Natural killer cell (primary cell): Measurements from ENCODE around the gene EP400. TPM values are rescaled to one million over a fixed set of nuclear protein-coding genes. Genes with fewer than 3 reads are reported as not detected.
A peak's percentile ranks its signal among the peaks of the same experiment; 100 is the strongest.
"Not testable (repeated sequence)": the region's sequence is repeated elsewhere in the genome, so short reads cannot be mapped to it uniquely, and the experiment has no call there.

ENCODE experiments used
- ATAC-seq, 3 donors: fragments of 150-1000 bp in 2 of 3; fragments of 200-7000 bp in 1 of 3; cut with Tn5 transposase; 1 replicate in 1 of 3; 2 replicates in 2 of 3; pipeline ENCODE4 v1.10.0; 2021; ENCODE audit warnings: mild to moderate bottlenecking in 2 of 3, moderate library complexity in 2 of 3
- DNase-seq, 2 donors: peaks; one replicate each; pipeline versions ENCODE4 v3.0.0 to v3.0.0-alpha.2; 2013 to 2021; ENCODE audit warnings: mixed read lengths in 1 of 2
- H3K27ac ChIP-seq: one replicate; pipeline ENCODE4 v1.5.1; 2013; ENCODE audit warnings: mild to moderate bottlenecking, low read length
- H3K27me3 ChIP-seq: one replicate; pipeline ENCODE4 v1.6.1; 2013; ENCODE audit warnings: low read length; ENCODE audit not compliant: control insufficient read depth, insufficient read depth
- H3K36me3 ChIP-seq: one replicate; pipeline ENCODE4 v1.6.1; 2013; ENCODE audit warnings: low read length; ENCODE audit not compliant: control insufficient read depth, insufficient read depth
- H3K4me1 ChIP-seq: one replicate; pipeline ENCODE4 v1.6.1; 2013; ENCODE audit warnings: low read length; ENCODE audit not compliant: control insufficient read depth, insufficient read depth
- H3K4me3 ChIP-seq: one replicate; pipeline ENCODE4 v1.5.1; 2013; ENCODE audit warnings: low read length
- H3K9me3 ChIP-seq: one replicate; pipeline ENCODE4 v1.6.1; 2013; ENCODE audit warnings: low read length; ENCODE audit not compliant: control insufficient read depth, insufficient read depth
- H3K27ac Mint-ChIP-seq, 2 donors: one replicate each; pipeline ENCODE4 v1.8.0; 2022; ENCODE audit warnings: mild to moderate bottlenecking in 2 of 2, mixed read lengths in 2 of 2, moderate library complexity in 1 of 2
- H3K27me3 Mint-ChIP-seq, 2 donors: one replicate each; pipeline ENCODE4 v1.8.0; 2022; ENCODE audit warnings: low read depth in 2 of 2, mixed read lengths in 2 of 2
- H3K36me3 Mint-ChIP-seq: one replicate; pipeline ENCODE4 v1.8.0; 2022; ENCODE audit warnings: mixed read lengths
- H3K4me1 Mint-ChIP-seq, 2 donors: one replicate each; pipeline ENCODE4 v1.8.0; 2022; ENCODE audit warnings: mixed read lengths in 2 of 2
- H3K4me3 Mint-ChIP-seq: one replicate; pipeline ENCODE4 v1.8.0; 2022; ENCODE audit warnings: mild to moderate bottlenecking, moderate library complexity, mixed read lengths
- H3K9me3 Mint-ChIP-seq, 2 donors: one replicate each; pipeline ENCODE4 v1.8.0; 2022; ENCODE audit warnings: mixed read lengths in 2 of 2
- WGBS: methylation state at CpG from one replicate; pipeline ENCODE4 v1.1.7; 2013; ENCODE audit warnings: missing lambda C conversion rate; ENCODE audit not compliant: insufficient coverage; 5-methylcytosine and 5-hydroxymethylcytosine counted together
- intact Hi-C: fragments of 100-400 bp; cut with micrococcal nuclease; formaldehyde crosslinking; loops from one replicate; pipeline ENCODE4 v1.14.2; 2022
- total RNA-seq, 4 donors: library from RNA; stranded (reverse); fragments of 120-200 nt in 1 of 4; gene quantifications; one replicate each; pipeline versions ENCODE4 v1.2.3 to v1.2.4, GENCODE V29; 2013 to 2022
- TF ChIP-seq, protein P1 (sequence below): fragments of 200-600 bp; IDR thresholded peaks from one replicate; pipeline ENCODE4 v1.8.0; 2022; ENCODE audit warnings: antibody characterized with exemption

The EP400 gene
- total RNA-seq, 3 donors from 2014 or later (not counting 1 experiment from before 2014, with no cell fraction given), result 62.8 to 81.1 (median 80.1) TPM

GRCh38 chr12:131947482-131948027, 2.2 kb upstream of the EP400 start:
- no peaks in the 10 kb centered on the region for H3K27me3 ChIP-seq
- H3K27ac ChIP-seq, result peak overlapping the region; percentile 5
- no peak overlapping the region for H3K4me3 ChIP-seq
- H3K9me3 ChIP-seq, result no peaks in the 10 kb centered on the region
- H3K4me1 ChIP-seq, result peaks cover 40% of the 10 kb centered on the region
- H3K4me1 Mint-ChIP-seq, result peaks cover 17 to 25% of the 10 kb centered on the region in 2 donors
- TF ChIP-seq, protein P1, sequence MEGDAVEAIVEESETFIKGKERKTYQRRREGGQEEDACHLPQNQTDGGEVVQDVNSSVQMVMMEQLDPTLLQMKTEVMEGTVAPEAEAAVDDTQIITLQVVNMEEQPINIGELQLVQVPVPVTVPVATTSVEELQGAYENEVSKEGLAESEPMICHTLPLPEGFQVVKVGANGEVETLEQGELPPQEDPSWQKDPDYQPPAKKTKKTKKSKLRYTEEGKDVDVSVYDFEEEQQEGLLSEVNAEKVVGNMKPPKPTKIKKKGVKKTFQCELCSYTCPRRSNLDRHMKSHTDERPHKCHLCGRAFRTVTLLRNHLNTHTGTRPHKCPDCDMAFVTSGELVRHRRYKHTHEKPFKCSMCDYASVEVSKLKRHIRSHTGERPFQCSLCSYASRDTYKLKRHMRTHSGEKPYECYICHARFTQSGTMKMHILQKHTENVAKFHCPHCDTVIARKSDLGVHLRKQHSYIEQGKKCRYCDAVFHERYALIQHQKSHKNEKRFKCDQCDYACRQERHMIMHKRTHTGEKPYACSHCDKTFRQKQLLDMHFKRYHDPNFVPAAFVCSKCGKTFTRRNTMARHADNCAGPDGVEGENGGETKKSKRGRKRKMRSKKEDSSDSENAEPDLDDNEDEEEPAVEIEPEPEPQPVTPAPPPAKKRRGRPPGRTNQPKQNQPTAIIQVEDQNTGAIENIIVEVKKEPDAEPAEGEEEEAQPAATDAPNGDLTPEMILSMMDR, result no peak
- WGBS, result 61% methylated on average over 8 of the region's 8 CpGs
- peak overlapping the region; percentile 41 for H3K4me3 Mint-ChIP-seq
- H3K36me3 Mint-ChIP-seq, result no peaks in the 10 kb centered on the region
- intact Hi-C loops, result no loop called here
- peak overlapping the region; percentile 59 to 89 for H3K27ac Mint-ChIP-seq
- ATAC-seq (no peak), DNase-seq (peak in 1 of 2 donors; percentile 11)
- H3K36me3 ChIP-seq, result peaks cover 7% of the 10 kb centered on the region
- H3K9me3 Mint-ChIP-seq, result no peaks in the 10 kb centered on the region
- H3K27me3 Mint-ChIP-seq, result no peaks in the 10 kb centered on the region

- Mint-ChIP-seq H3K27ac (peak overlapping the region; percentile 59 to 89), H3K27me3 (no peaks in the 10 kb centered on the region), H3K36me3 (no peaks in the 10 kb centered on the region), H3K4me1 (peaks cover 24 to 32% of the 10 kb centered on the region in 2 donors), H3K9me3 (no peaks in the 10 kb centered on the region), H3K4me3 (peak overlapping the region; percentile 67)
- TF ChIP-seq, protein P1, result no peak
- peak overlapping the region; percentile 30 for H3K27ac ChIP-seq
- peaks cover 1% of the 10 kb centered on the region for H3K36me3 ChIP-seq
- no peak overlapping the region for H3K4me3 ChIP-seq
- WGBS, result 50% methylated on average over 1 of the region's 1 CpG
- intact Hi-C loops, result no loop called here
- no peaks in the 10 kb centered on the region for H3K9me3 ChIP-seq
- DNase-seq (peak in 1 of 2 donors; percentile 34), ATAC-seq (no peak)
- H3K27me3 ChIP-seq, result no peaks in the 10 kb centered on the region
- H3K4me1 ChIP-seq, result peaks cover 40% of the 10 kb centered on the region
These were observed 1.5 kb upstream of the EP400 start for GRCh38 chr12:131948166-131948712.

GRCh38 chr12:131948713-131949430, 870 bp upstream of the EP400 start:
- DNase-seq, result peak in 1 of 2 donors; percentile 41
- H3K4me3 Mint-ChIP-seq, result peak overlapping the region; percentile 83
- peak overlapping the region; percentile 59 to 89 for H3K27ac Mint-ChIP-seq
- not testable (repeated sequence) for H3K27me3 Mint-ChIP-seq, H3K36me3 ChIP-seq, H3K36me3 Mint-ChIP-seq, H3K9me3 Mint-ChIP-seq, ATAC-seq, H3K9me3 ChIP-seq, H3K27me3 ChIP-seq
- peak overlapping the region; percentile 74 for H3K27ac ChIP-seq
- H3K4me1 ChIP-seq, result peaks cover 40% of the 10 kb centered on the region
- peak overlapping the region; percentile 60 for H3K4me3 ChIP-seq
- WGBS, result 40% methylated on average over 23 of the region's 23 CpGs
- peaks cover 26 to 34% of the 10 kb centered on the region in 2 donors for H3K4me1 Mint-ChIP-seq
- intact Hi-C loops, result loop anchor here (1.0 kb wide), 2 partner anchors 20 to 53 kb away; partner anchors contain the start of gene PUS1

GRCh38 chr12:131950182-131950913, 606 bp downstream of the EP400 start:
- Mint-ChIP-seq H3K9me3 (no peaks in the 10 kb centered on the region), H3K36me3 (no peaks in the 10 kb centered on the region), H3K27ac (peak overlapping the region; percentile 59 to 84), H3K4me3 (peak overlapping the region; percentile 94), H3K27me3 (no peaks in the 10 kb centered on the region), H3K4me1 (peaks cover 26 to 38% of the 10 kb centered on the region in 2 donors)
- H3K27ac ChIP-seq, result no peak overlapping the region
- peak overlapping the region; percentile 52 for H3K4me3 ChIP-seq
- no peaks in the 10 kb centered on the region for H3K9me3 ChIP-seq
- peaks cover 40% of the 10 kb centered on the region for H3K4me1 ChIP-seq
- H3K36me3 ChIP-seq, result no peaks in the 10 kb centered on the region
- intact Hi-C loops, result no loop called here
- 1% methylated on average over 79 of the region's 79 CpGs for WGBS
- TF ChIP-seq, protein P1, result no peak
- ATAC-seq (peak; percentile 7 to 11 (median 11)), DNase-seq (peak; percentile 31 to 60)
- no peaks in the 10 kb centered on the region for H3K27me3 ChIP-seq

- H3K4me1 Mint-ChIP-seq, result peaks cover 34 to 48% of the 10 kb centered on the region in 2 donors
- H3K27me3 Mint-ChIP-seq, H3K9me3 Mint-ChIP-seq, H3K27me3 ChIP-seq, intact Hi-C loops, ATAC-seq, H3K27ac Mint-ChIP-seq, H3K36me3 Mint-ChIP-seq, H3K27ac ChIP-seq, H3K36me3 ChIP-seq, H3K9me3 ChIP-seq, H3K4me3 ChIP-seq, DNase-seq, H3K4me3 Mint-ChIP-seq: not testable (repeated sequence)
- peaks cover 33% of the 10 kb centered on the region for H3K4me1 ChIP-seq
- 97% methylated on average over 9 of the region's 9 CpGs for WGBS
These were observed 4.1 kb downstream of the EP400 start for GRCh38 chr12:131953810-131954209.
